Measurements from ENCODE around the gene MEX3D.
"Not testable (repeated sequence)": the region's sequence is repeated elsewhere in the genome, so short reads cannot be mapped to it uniquely, and the experiment has no call there.

MEX3D gene

GRCh38 chr19:1534972-1535371 is 33.2 kb downstream of the MEX3D start:
- no peak for TF ChIP-seq CTCF (IDR thresholded peaks at IDR 0.05)
- Histone ChIP-seq H3K27me3 (peaks cover 43% of the 10 kb centered on the region), H3K4me1 (ENCODE audit: control insufficient read depth in 1 of 2, insufficient read depth in 1 of 2, low read depth in 1 of 2, low read length in 1 of 2) (no peaks in the 10 kb centered on the region), H3K27ac (no peak overlapping the region), H3K9me3 (no peaks in the 10 kb centered on the region), H3K4me3 (ENCODE audit: low read depth in 1 of 2, low read length in 1 of 2) (no peak overlapping the region), H3K36me3 (no peaks in the 10 kb centered on the region)

- no peaks in the 10 kb centered on the region for H3K9me3 ChIP-seq
- H3K27me3 ChIP-seq = peaks cover 46% of the 10 kb centered on the region
- H3K4me3 ChIP-seq (ENCODE audit: low read depth in 1 of 2, low read length in 1 of 2) = no peak overlapping the region
- TF ChIP-seq CTCF (IDR thresholded peaks at IDR 0.05) = no peak
- no peak overlapping the region for H3K27ac ChIP-seq
- no peaks in the 10 kb centered on the region for H3K36me3 ChIP-seq
- no peaks in the 10 kb centered on the region for H3K4me1 ChIP-seq (ENCODE audit: control insufficient read depth in 1 of 2, insufficient read depth in 1 of 2, low read depth in 1 of 2, low read length in 1 of 2)
Observed at GRCh38 chr19:1533510-1534150, 34.5 kb downstream of the MEX3D start.

DNA sequence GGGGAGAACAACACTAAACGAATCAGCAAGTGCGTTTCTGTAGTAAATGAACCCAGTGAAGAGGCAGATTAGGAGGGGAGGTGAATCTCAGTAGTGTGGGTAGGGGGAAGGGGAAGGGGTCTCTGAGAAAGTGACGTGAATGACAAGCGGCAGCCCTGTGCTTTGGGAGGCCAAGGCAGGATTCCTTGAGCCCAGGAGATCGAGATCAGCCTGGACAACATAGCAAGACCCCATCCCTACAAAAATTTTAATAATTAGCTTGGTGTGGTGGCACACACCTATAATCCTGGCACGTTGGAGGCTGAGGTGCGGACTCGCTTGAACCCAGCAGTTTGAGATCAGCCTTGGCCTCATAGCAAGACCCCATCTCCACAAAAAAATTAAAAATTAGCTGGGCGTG is 36.1 kb downstream of the MEX3D start:
- no peak overlapping the region for H3K4me3 ChIP-seq (ENCODE audit: low read depth in 1 of 2, low read length in 1 of 2)
- H3K9me3 ChIP-seq = no peaks in the 10 kb centered on the region
- no peak overlapping the region for H3K27ac ChIP-seq
- no peaks in the 10 kb centered on the region for H3K4me1 ChIP-seq (ENCODE audit: control insufficient read depth in 1 of 2, insufficient read depth in 1 of 2, low read depth in 1 of 2, low read length in 1 of 2)
- H3K36me3 ChIP-seq = no peaks in the 10 kb centered on the region
- peaks cover 45% of the 10 kb centered on the region for H3K27me3 ChIP-seq
- TF ChIP-seq CTCF (IDR thresholded peaks at IDR 0.05) = no peak

- H3K4me1 ChIP-seq (ENCODE audit: control insufficient read depth in 1 of 2, insufficient read depth in 1 of 2, low read depth in 1 of 2, low read length in 1 of 2) = no peaks in the 10 kb centered on the region
- H3K27me3 ChIP-seq = peaks cover 49% of the 10 kb centered on the region
- H3K27ac ChIP-seq = no peak overlapping the region
- H3K9me3 ChIP-seq = no peaks in the 10 kb centered on the region
- no peaks in the 10 kb centered on the region for H3K36me3 ChIP-seq
- no peak for TF ChIP-seq CTCF (IDR thresholded peaks at IDR 0.05)
- H3K4me3 ChIP-seq (ENCODE audit: low read depth in 1 of 2, low read length in 1 of 2) = no peak overlapping the region
Observed at GRCh38 chr19:1531587-1531986, 36.5 kb downstream of the MEX3D start.

GRCh38 chr19:1530856-1531255 is 37.3 kb downstream of the MEX3D start:
- H3K9me3 ChIP-seq; H3K36me3 ChIP-seq; H3K4me3 ChIP-seq (ENCODE audit: low read depth in 1 of 2, low read length in 1 of 2); H3K4me1 ChIP-seq (ENCODE audit: control insufficient read depth in 1 of 2, insufficient read depth in 1 of 2, low read depth in 1 of 2, low read length in 1 of 2); H3K27ac ChIP-seq: not testable (repeated sequence)
- peaks cover 56% of the 10 kb centered on the region for H3K27me3 ChIP-seq

- TF ChIP-seq CTCF (IDR thresholded peaks at IDR 0.05) = no peak
- Histone ChIP-seq H3K27me3 (peaks cover 61% of the 10 kb centered on the region), H3K4me1 (ENCODE audit: control insufficient read depth in 1 of 2, insufficient read depth in 1 of 2, low read depth in 1 of 2, low read length in 1 of 2) (no peaks in the 10 kb centered on the region), H3K9me3 (no peaks in the 10 kb centered on the region), H3K36me3 (no peaks in the 10 kb centered on the region), H3K4me3 (ENCODE audit: low read depth in 1 of 2, low read length in 1 of 2) (no peak overlapping the region), H3K27ac (no peak overlapping the region)
Observed at GRCh38 chr19:1529430-1529816, 38.7 kb downstream of the MEX3D start.
